ENCODE results near the gene TBC1D25.
"Not testable (repeated sequence)": the region's sequence is repeated elsewhere in the genome, so short reads cannot be mapped to it uniquely, and the experiment has no call there.

TBC1D25 gene

GRCh38 chrX:48540480-48540879, 966 bp downstream of the TBC1D25 start:
- DNase-seq: no peak
- in situ Hi-C loops (cut with HindIII; ENCODE audit: low pct_ligation_motif_present, low pct_unique_long_range_greater_than_20kb, low sequenced_read_pairs): no loop called here

- no peak for DNase-seq
- in situ Hi-C loops (cut with HindIII; ENCODE audit: low pct_ligation_motif_present, low pct_unique_long_range_greater_than_20kb, low sequenced_read_pairs): no loop called here
These were observed 1.8 kb downstream of the TBC1D25 start for GRCh38 chrX:48541140-48541814.

GRCh38 chrX:48548871-48549270, 9.4 kb downstream of the TBC1D25 start:
- DNase-seq: no peak
- in situ Hi-C loops (cut with HindIII; ENCODE audit: low pct_ligation_motif_present, low pct_unique_long_range_greater_than_20kb, low sequenced_read_pairs): no loop called here

- in situ Hi-C loops (cut with HindIII; ENCODE audit: low pct_ligation_motif_present, low pct_unique_long_range_greater_than_20kb, low sequenced_read_pairs); DNase-seq: not testable (repeated sequence)
These were observed 16.3 kb downstream of the TBC1D25 start for GRCh38 chrX:48555731-48556325.

GRCh38 chrX:48558271-48558670, 18.8 kb downstream of the TBC1D25 start:
- in situ Hi-C loops (cut with HindIII; ENCODE audit: low pct_ligation_motif_present, low pct_unique_long_range_greater_than_20kb, low sequenced_read_pairs): no loop called here
- peak; percentile 33 for DNase-seq

GRCh38 chrX:48559636-48560035, 20.1 kb downstream of the TBC1D25 start:
- in situ Hi-C loops (cut with HindIII; ENCODE audit: low pct_ligation_motif_present, low pct_unique_long_range_greater_than_20kb, low sequenced_read_pairs): no loop called here
- no peak for DNase-seq

- in situ Hi-C loops (cut with HindIII; ENCODE audit: low pct_ligation_motif_present, low pct_unique_long_range_greater_than_20kb, low sequenced_read_pairs): no loop called here
- no peak for DNase-seq
These were observed 20.5 kb downstream of the TBC1D25 start for GRCh38 chrX:48560056-48560455.

- in situ Hi-C loops (cut with HindIII; ENCODE audit: low pct_ligation_motif_present, low pct_unique_long_range_greater_than_20kb, low sequenced_read_pairs): no loop called here
- no peak for DNase-seq
These were observed 21.2 kb downstream of the TBC1D25 start for GRCh38 chrX:48560681-48561080.

- in situ Hi-C loops (cut with HindIII; ENCODE audit: low pct_ligation_motif_present, low pct_unique_long_range_greater_than_20kb, low sequenced_read_pairs): no loop called here
These were observed 30.4 kb downstream of the TBC1D25 start for GRCh38 chrX:48569958-48570357.

GRCh38 chrX:48573690-48574269, 34.3 kb downstream of the TBC1D25 start:
- in situ Hi-C loops (cut with HindIII; ENCODE audit: low pct_ligation_motif_present, low pct_unique_long_range_greater_than_20kb, low sequenced_read_pairs): no loop called here
- DNase-seq: no peak

More at GRCh38 chrX:48569958-48570357, 30.4 kb downstream of the TBC1D25 start:
- DNase-seq: no peak

GRCh38 chrX:48574270-48575266, 35.1 kb downstream of the TBC1D25 start, which contains the start of gene RBM3:
TSS of gene RBM3 (plus strand) at chrX:48574484. CDS start at chrX:48575181, 697 bp downstream.
- in situ Hi-C loops (cut with HindIII; ENCODE audit: low pct_ligation_motif_present, low pct_unique_long_range_greater_than_20kb, low sequenced_read_pairs): no loop called here
- DNase-seq: peak; percentile 84

GRCh38 chrX:48575642-48576041, 36.1 kb downstream of the TBC1D25 start:
- in situ Hi-C loops (cut with HindIII; ENCODE audit: low pct_ligation_motif_present, low pct_unique_long_range_greater_than_20kb, low sequenced_read_pairs): no loop called here
- DNase-seq: no peak

GRCh38 chrX:48576108-48576507, 36.6 kb downstream of the TBC1D25 start:
- in situ Hi-C loops (cut with HindIII; ENCODE audit: low pct_ligation_motif_present, low pct_unique_long_range_greater_than_20kb, low sequenced_read_pairs): no loop called here
- DNase-seq: no peak

GRCh38 chrX:48578661-48579128, 39.2 kb downstream of the TBC1D25 start:
- DNase-seq: no peak
- in situ Hi-C loops (cut with HindIII; ENCODE audit: low pct_ligation_motif_present, low pct_unique_long_range_greater_than_20kb, low sequenced_read_pairs): no loop called here

- DNase-seq: no peak
- in situ Hi-C loops (cut with HindIII; ENCODE audit: low pct_ligation_motif_present, low pct_unique_long_range_greater_than_20kb, low sequenced_read_pairs): no loop called here
These were observed 39.7 kb downstream of the TBC1D25 start for GRCh38 chrX:48579259-48579658.

- in situ Hi-C loops (cut with HindIII; ENCODE audit: low pct_ligation_motif_present, low pct_unique_long_range_greater_than_20kb, low sequenced_read_pairs): no loop called here
These were observed 41.1 kb downstream of the TBC1D25 start for GRCh38 chrX:48580662-48581061.

GRCh38 chrX:48584698-48585097, 45.2 kb downstream of the TBC1D25 start:
- DNase-seq: no peak
- in situ Hi-C loops (cut with HindIII; ENCODE audit: low pct_ligation_motif_present, low pct_unique_long_range_greater_than_20kb, low sequenced_read_pairs): no loop called here

More at GRCh38 chrX:48580662-48581061, 41.1 kb downstream of the TBC1D25 start:
- no peak for DNase-seq

- DNase-seq: no peak
- in situ Hi-C loops (cut with HindIII; ENCODE audit: low pct_ligation_motif_present, low pct_unique_long_range_greater_than_20kb, low sequenced_read_pairs): no loop called here
These were observed 50.1 kb downstream of the TBC1D25 start for GRCh38 chrX:48589482-48590162.
